ENCODE data around the gene DHX9. TPM values are rescaled to one million over a fixed set of nuclear protein-coding genes. Genes with fewer than 3 reads are reported as not detected.

Gene DHX9
- polyA plus RNA-seq, 1 donor, result 113 TPM

- no peak for DNase-seq (ENCODE audit: low read depth)
Measured at GRCh38 chr1:182841368-182841988, 2.3 kb downstream of the DHX9 start.

DNA sequence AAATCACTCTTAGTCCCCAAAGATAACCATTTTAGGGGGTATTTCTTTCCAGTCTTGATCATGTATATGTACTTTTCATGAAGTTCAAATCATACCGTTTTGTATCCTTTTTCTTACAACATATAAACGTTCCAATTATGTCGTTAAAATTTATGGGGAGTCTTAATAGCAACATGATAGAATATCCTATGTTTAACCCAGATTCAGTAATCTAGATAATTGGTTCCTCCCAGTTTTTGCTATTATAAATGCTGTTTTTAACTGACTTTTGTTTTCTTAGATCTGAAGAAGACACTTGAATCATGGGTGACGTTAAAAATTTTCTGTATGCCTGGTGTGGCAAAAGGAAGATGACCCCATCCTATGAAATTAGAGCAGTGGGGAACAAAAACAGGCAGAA lies 3.1 kb downstream of the DHX9 start:
- no peak for DNase-seq (ENCODE audit: low read depth)

DNA sequence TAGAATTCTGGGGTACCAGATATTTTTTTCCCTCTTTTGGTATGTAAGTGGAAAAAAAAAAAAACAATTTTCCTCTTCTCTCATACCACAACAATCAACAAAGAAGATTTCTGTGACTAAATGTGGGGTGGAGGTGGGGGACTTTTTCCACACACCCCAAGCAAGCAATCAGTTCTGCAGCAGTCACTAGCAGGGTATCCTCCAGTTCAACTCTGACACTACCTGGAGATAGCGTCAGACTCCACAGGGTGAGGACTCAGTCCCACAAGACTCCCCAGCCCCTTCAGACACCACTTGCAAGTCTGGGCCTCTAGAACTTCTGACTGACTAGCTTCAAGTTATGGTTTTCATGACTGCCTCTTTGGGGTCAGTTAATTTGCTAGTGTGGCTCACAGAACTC lies 6.2 kb downstream of the DHX9 start:
- DNase-seq (ENCODE audit: low read depth), result no peak

DNA sequence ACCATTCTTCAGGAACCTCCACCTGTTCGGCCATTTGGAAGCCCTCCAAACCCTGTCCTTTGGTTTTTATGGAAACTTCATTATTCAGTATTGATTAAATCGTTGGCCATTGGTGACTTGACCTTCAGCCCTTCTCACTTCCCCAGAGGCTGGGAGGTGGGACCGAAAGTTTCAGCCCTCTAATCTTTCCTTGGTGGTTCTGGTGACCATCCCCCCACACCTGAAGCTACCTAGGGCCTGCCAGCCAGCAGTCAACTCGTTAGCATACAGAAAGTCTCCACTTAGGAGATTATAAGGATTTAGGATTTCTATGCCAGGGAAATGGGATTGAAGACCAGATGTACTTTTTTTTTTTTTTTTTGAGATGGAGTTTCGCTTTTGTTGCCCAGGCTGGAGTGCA lies 6.7 kb downstream of the DHX9 start:
- DNase-seq (ENCODE audit: low read depth), result no peak

GRCh38 chr1:182847105-182847504 lies 8.0 kb downstream of the DHX9 start:
- DNase-seq (ENCODE audit: low read depth), result no peak

GRCh38 chr1:182848736-182849135 lies 9.6 kb downstream of the DHX9 start:
- no peak for DNase-seq (ENCODE audit: low read depth)

- DNase-seq (ENCODE audit: low read depth), result no peak
Measured at GRCh38 chr1:182850319-182850718, 11.2 kb downstream of the DHX9 start.

DNA sequence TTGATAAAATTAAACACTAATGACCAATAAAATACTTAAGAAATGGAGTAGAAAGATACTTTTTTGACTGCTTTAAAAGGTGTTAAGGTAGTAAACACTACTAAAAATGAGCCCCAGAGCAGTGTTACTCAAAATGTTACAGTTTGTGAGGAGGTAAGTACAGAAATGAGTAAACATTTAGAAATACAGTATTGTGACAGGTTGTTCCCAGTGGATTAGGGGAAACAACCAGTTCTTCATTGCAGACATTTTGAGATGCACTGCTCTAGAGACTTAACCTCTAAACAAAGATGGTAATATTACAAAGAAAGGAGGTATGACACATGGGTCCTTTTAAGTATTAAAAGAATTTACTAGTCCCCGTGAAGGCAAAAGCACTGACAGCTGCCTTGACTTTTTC lies 12.7 kb downstream of the DHX9 start:
- no peak for DNase-seq (ENCODE audit: low read depth)

DNA sequence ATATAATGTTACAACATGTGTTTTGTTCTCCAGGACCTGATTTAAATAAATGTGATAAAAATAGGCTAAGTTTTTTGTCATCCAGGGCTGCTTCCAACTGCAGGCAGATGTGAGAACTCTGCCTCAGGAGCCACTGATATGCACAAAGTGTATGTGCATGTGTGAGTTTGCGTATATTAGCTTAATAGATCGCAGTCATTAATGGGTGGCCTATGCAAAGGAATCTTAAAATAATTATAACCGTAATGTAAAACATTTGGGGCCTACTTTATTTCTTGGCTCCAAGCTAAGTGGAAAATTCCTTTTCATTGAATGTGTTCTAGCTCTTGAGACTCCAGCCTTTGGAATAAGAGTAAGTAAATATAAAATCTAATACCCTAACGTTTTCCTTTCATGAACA lies 16.8 kb downstream of the DHX9 start:
- DNase-seq (ENCODE audit: low read depth), result no peak

- no peak for DNase-seq (ENCODE audit: low read depth)
Measured at GRCh38 chr1:182857212-182857611, 18.1 kb downstream of the DHX9 start.

DNA sequence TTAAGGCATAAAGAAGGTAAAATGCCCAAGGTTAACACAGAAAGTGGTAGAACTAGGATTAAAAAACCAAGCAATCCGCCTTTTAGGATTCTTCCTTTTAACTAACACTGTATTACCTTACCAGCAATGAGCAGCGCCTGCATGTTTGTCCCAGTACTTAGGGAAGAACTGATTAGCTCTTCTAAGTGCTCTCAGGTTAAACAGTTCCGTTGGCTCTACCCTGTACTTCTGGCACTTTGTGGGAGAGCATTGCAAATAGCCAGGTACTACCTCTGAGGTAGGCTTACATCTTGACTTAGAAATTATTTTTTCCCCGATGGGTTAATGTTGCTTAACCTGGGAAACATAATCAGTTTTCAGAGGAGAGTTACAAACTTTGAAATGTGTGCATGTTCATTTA lies 21.5 kb downstream of the DHX9 start:
- DNase-seq (ENCODE audit: low read depth), result no peak

DNA sequence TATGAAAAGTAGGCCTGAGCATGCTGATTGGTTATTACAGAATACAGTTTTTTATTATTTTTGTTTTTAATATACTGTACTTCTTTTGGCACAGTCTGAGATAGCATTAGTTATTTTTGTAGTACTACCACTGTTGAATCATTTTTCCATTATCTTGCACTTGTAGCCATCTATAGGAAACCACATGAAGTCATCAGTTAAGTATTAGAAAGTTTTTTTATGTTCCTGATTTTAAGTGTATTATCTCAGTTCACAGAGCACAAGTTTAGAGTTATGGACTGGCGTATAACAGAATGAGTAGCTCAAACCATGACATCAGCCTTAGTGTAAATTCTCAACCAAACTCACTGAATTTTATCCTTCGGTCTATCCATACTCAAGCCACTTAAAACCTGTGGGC lies 22.8 kb downstream of the DHX9 start:
- no peak for DNase-seq (ENCODE audit: low read depth)

GRCh38 chr1:182862827-182863226 lies 23.7 kb downstream of the DHX9 start:
- DNase-seq (ENCODE audit: low read depth), result no peak

DNA sequence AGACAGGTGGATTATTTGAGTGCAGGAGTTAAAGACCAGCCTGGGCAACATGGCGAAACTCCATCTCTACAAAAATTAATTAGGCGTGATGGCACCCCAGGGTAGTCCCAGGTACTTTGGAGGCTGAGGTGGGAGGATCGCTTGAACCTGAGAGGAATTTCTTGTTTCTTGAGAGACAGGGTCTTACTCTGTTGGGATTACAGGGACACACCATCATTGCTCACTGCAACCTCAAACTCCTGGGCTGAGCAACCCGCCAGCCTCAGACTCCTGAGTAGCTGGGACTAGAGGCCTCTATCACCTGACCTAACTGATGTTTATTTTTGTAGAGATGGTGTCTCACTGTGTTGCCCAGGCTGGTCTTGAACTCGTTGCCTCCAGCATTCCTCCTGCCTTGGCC lies 24.8 kb downstream of the DHX9 start:
- DNase-seq (ENCODE audit: low read depth), result no peak

DNA sequence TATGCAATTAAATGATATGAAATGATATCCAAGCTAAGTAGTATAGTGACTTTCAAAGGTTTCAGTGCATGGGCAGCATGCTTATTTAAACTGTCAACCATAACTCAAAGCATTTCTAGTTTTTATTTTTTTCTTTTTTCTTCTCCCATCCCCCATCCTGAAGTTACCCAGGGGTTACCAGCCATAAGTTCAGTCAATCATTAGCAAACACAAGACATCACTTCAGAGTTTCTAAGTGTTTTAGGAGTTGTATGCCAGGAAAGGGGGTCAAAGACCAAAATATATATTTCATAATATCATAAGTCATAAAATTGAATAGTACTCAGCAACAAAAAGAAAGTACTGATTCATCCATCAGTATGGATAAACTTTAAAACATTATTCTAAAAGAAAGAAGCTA lies 28.7 kb downstream of the DHX9 start:
- DNase-seq (ENCODE audit: low read depth), result no peak

GRCh38 chr1:182869241-182869666 lies 30.1 kb downstream of the DHX9 start:
- no peak for DNase-seq (ENCODE audit: low read depth)

DNA sequence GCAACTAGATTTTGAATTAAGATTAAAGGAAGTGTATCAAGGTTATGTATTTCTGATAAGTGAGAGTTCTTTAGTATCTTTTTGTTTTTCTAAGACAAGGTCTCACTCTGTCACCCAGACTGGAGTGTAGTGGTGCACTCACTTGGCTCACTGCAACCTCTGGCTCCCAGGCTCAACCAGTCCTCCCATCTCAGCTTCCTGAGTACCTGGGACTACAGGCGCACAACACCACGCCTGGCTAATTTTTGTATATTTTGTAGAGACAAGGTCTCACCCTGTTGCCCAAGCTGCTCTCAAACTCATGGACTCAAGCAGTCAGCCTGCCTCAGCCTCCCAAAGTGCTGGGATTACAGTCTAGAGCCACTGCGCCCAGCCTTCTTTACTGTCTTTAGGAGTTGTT lies 33.7 kb downstream of the DHX9 start:
- no peak for DNase-seq (ENCODE audit: low read depth)

DNA sequence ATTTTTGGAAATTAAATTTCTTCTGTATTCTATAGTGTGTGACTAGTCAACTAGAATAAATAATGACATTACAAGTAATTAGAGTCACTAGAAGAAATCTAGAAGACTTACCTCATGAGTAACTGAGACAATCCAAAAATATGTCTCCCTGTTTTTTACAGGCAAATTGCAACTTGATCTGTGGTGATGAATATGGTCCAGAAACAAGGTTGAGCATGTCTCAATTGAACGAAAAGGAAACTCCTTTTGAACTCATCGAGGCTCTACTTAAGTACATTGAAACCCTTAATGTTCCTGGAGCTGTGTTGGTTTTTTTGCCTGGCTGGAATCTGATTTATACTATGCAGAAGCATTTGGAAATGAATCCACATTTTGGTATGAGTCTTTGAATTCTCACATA lies 36.7 kb downstream of the DHX9 start:
- no peak for DNase-seq (ENCODE audit: low read depth)

DNA sequence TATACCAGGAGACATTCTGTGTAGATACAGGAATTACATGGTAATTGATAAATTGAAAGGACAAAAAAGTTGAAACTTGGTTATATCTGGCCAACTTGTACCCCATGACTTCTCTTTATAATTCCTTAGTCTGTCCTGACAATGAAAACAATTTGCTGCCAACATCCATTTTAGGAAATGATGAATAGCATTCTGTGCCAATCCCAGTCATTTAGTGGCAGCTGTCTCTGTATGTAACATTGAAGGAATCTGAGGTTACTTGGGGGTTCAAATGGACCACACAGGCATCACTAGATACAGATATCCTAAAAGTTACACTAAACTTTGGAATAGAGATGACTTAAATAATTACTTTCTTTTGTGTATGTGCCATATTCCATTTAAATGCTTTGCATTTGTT lies 38.2 kb downstream of the DHX9 start:
- no peak for DNase-seq (ENCODE audit: low read depth)

DNA sequence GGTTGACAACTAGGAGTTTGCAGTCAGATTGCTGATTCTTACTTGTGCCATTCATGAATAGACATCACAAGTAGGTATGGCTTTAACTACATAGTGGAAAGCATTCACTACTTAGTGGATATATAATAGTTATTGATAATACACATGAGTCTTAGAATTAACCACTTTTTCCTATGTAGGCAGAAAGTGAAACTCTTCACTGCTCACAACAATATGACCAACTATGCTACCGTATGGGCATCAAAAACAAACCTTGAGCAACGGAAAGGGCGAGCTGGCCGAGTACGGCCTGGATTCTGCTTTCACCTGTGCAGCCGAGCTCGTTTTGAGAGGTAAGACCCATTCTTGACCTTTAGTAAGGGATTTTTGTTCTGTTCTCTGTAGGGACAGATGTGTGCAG lies 38.7 kb downstream of the DHX9 start:
- no peak for DNase-seq (ENCODE audit: low read depth)

- DNase-seq (ENCODE audit: low read depth), result no peak
Measured at GRCh38 chr1:182884872-182885271, 45.7 kb downstream of the DHX9 start.

GRCh38 chr1:182885591-182885990 lies 46.4 kb downstream of the DHX9 start:
- no peak for DNase-seq (ENCODE audit: low read depth)

- no peak for DNase-seq (ENCODE audit: low read depth)
Measured at GRCh38 chr1:182886985-182887384, 47.8 kb downstream of the DHX9 start.

GRCh38 chr1:182888736-182889531 lies 49.8 kb downstream of the DHX9 start:
- DNase-seq (ENCODE audit: low read depth), result no peak
